GM12878 (cell line): ENCODE data around the gene NIP7. TPM values are rescaled to one million over a fixed set of nuclear protein-coding genes. Genes with fewer than 3 reads are reported as not detected.
A peak's percentile ranks its signal among the peaks of the same experiment; 100 is the strongest.

ENCODE experiments used
- ATAC-seq: fragments of 200-7000 bp; cut with Tn5 transposase; 3 replicates; pipeline ENCODE4 v1.9.1; 2020; ENCODE audit warnings: mild to moderate bottlenecking, moderate library complexity
- BruUV-seq: library from RNA; stranded (reverse); fragments of 400-500 nt; replicated peaks from 2 replicates; lab custom pipeline; 2021; lab: Mats Ljungman, UMichigan
- CTCF ChIA-PET: fragments of 300-600 bp; sonication (Branson Sonifier 250); formaldehyde crosslinking; extraction: SDS; loops from one replicate; lab custom pipeline; 2021; ENCODE audit warnings: inconsistent platforms; lab: Yijun Ruan, JAX
- POLR2A ChIA-PET: fragments of 350-600 bp; formaldehyde crosslinking; extraction: SDS; loops from one replicate; lab custom pipeline; 2021; ENCODE audit warnings: inconsistent platforms; lab: Charles Lee
- RAD21 ChIA-PET: fragments of 300-600 bp; sonication (Branson Sonifier 250); formaldehyde crosslinking; loops from one replicate; lab custom pipeline; 2023; ENCODE audit warnings: antibody characterized with exemption; ENCODE audit not compliant: unreplicated experiment; lab: Charles Lee
- SMC1A ChIA-PET: fragments of 300-600 bp; sonication (Branson Sonifier 250); formaldehyde crosslinking; loops from one replicate; lab custom pipeline; 2023; ENCODE audit not compliant: unreplicated experiment, uncharacterized antibody; lab: Charles Lee
- DNase-seq: peaks from one replicate; pipeline ENCODE4 v3.0.0-alpha.2; 2011; ENCODE audit warnings: low read depth, low spot score
- FAIRE-seq: peaks from 3 replicates; lab custom pipeline; 2011; peaks lifted over from hg19 to GRCh38; lab: Jason Lieb, UNC
- H2AFZ ChIP-seq: 2 replicates; pipeline ENCODE4 v1.6.0; 2011; ENCODE audit warnings: low read depth, low read length, control low read depth; ENCODE audit not compliant: control insufficient read depth
- H3K27ac ChIP-seq: 2 replicates; pipeline ENCODE4 v1.5.1; 2011; ENCODE audit warnings: control low read depth; ENCODE audit not compliant: control insufficient read depth, insufficient read depth
- H3K27me3 ChIP-seq, 2 experiments: replicated peaks in 1 of 2; 2 replicates each; pipeline versions ENCODE4 v1.6.0 to v1.6.1; 2011; ENCODE audit warnings: low read length in 1 of 2; ENCODE audit not compliant: control insufficient read depth in 2 of 2, insufficient read depth in 2 of 2
- H3K36me3 ChIP-seq, 2 experiments: 2 replicates each; pipeline ENCODE4 v1.5.1; 2011; ENCODE audit warnings: low read length in 1 of 2; ENCODE audit not compliant: control insufficient read depth in 2 of 2, insufficient read depth in 2 of 2
- H3K4me1 ChIP-seq: 2 replicates; pipeline ENCODE4 v1.6.1; 2011; ENCODE audit warnings: mild to moderate bottlenecking, low read length, moderate library complexity, mixed read lengths; ENCODE audit not compliant: control insufficient read depth, insufficient read depth
- H3K4me2 ChIP-seq: 2 replicates; pipeline ENCODE4 v1.6.0; 2011; ENCODE audit warnings: control low read depth; ENCODE audit not compliant: control insufficient read depth, insufficient read depth
- H3K4me3 ChIP-seq: fragments of 200-600 bp; sonication (generic); 2 replicates; pipeline ENCODE4 v1.5.1; 2016
- H3K79me2 ChIP-seq: 2 replicates; pipeline ENCODE4 v1.6.0; 2011; ENCODE audit warnings: low read length; ENCODE audit not compliant: control insufficient read depth, insufficient read depth
- H3K9ac ChIP-seq: 2 replicates; pipeline ENCODE4 v1.8.0; 2011; ENCODE audit warnings: low read length, control low read depth, mixed read lengths; ENCODE audit not compliant: control insufficient read depth, insufficient read depth
- H3K9me3 ChIP-seq: replicated peaks from 3 replicates; pipeline ENCODE4 v1.5.1; 2011; ENCODE audit warnings: mild to moderate bottlenecking, low read length; ENCODE audit not compliant: control insufficient read depth, insufficient read depth
- H4K20me1 ChIP-seq: 2 replicates; pipeline ENCODE4 v1.6.0; 2011; ENCODE audit not compliant: control insufficient read depth, insufficient read depth
- CHD2 ChIP-seq: IDR thresholded peaks from 2 replicates; pipeline ENCODE4 v1.6.1; 2011; ENCODE audit warnings: low read depth, low read length, improper control_type of control experiment, borderline replicate concordance
- E2F8 ChIP-seq: fragments of 450-650 bp; IDR thresholded peaks from 2 replicates; pipeline ENCODE4 v1.6.1; 2018; ENCODE audit warnings: mild to moderate bottlenecking, low read depth, moderate library complexity; ENCODE audit not compliant: partially characterized antibody
- POLR2AphosphoS5 ChIP-seq: IDR thresholded peaks from 2 replicates; pipeline ENCODE4 v1.6.1; 2011; ENCODE audit warnings: mild to moderate bottlenecking, low read length, inconsistent platforms
- WGBS: methylation state at CpG from one replicate; pipeline ENCODE4 v1.1.6; 2016; ENCODE audit warnings: low lambda C conversion rate; ENCODE audit not compliant: insufficient replicate concordance, insufficient coverage; ENCODE audit errors: missing lambda C conversion rate; 5-methylcytosine and 5-hydroxymethylcytosine counted together
- in situ Hi-C: fragments of 300-500 bp; cut with MboI; formaldehyde crosslinking; loops from 9 replicates; pipeline ENCODE4 v1.14.3; 2018; ENCODE audit warnings: mixed read lengths
- intact Hi-C: fragments of 100-400 bp; cut with micrococcal nuclease; formaldehyde crosslinking; loops from one replicate; pipeline ENCODE4 v1.14.2; 2022; ENCODE audit not compliant: unreplicated experiment
- polyA plus RNA-seq, 11 experiments: library from polyadenylated mRNA; depleted of rRNA in 4 of 11; unstranded in 6 of 11; stranded (reverse) in 5 of 11; fragments of >200 nt; fragmentation: Nextera tagmentation in 4 of 11; fragmentation: Illumina TruSeq in 1 of 11; extraction: Ambion mirVana in 4 of 11; extraction: Trizol in 1 of 11; gene quantifications; 1 replicate in 1 of 11; 2 replicates in 10 of 11; pipeline versions ENCODE4 v1.2.1 to v1.2.3, GENCODE V29; 2011 to 2016; ENCODE audit warnings: inconsistent platforms in 2 of 11, missing spikeins in 2 of 11, low read depth in 1 of 11
- total RNA-seq, 4 experiments: library from RNA; depleted of rRNA in 3 of 4; stranded (reverse); fragments of >200 nt in 3 of 4; fragmentation: Illumina TruSeq in 1 of 4; extraction: Trizol in 1 of 4; gene quantifications; 2 replicates each; pipeline versions ENCODE4 v1.2.1 to v1.2.3, GENCODE V29; 2013 to 2021

Gene NIP7
- total and polyA plus RNA-seq, 10 of the 15 experiments (the other 5 are each of a cell fraction or from before 2014, with no cell fraction given), result 18.8 to 62.9 (median 56.7) TPM

GRCh38 chr16:69378036-69378435 lies 38.5 kb downstream of the NIP7 start:
- in situ Hi-C loops, result no loop called here
- Histone ChIP-seq H2AFZ (no peak overlapping the region), H3K79me2 (peaks cover 9% of the 10 kb centered on the region), H3K36me3 (peaks cover 2 to 26% of the 10 kb centered on the region in 2 experiments; a peak in 2 of 4 replicates), H3K4me3 (no peak overlapping the region), H3K9ac (no peak overlapping the region), H3K27me3 (no peaks in the 10 kb centered on the region), H3K4me1 (peaks cover 9% of the 10 kb centered on the region), H3K27ac (no peak overlapping the region), H3K9me3 (no peaks in the 10 kb centered on the region), H3K4me2 (no peak overlapping the region), H4K20me1 (no peaks in the 10 kb centered on the region)
- no TSS peak for BruUV-seq
- ATAC-seq (no peak), DNase-seq (no peak), FAIRE-seq (no peak)
- intact Hi-C loops, result no loop called here
- 86% methylated on average over 1 of the region's 1 CpG for WGBS
- SMC1A ChIA-PET, result interaction anchor here (1.5 kb wide), 1 partner anchor 18 kb away, joined by 5 read pairs; no protein-coding TSS in a partner anchor
- RAD21 ChIA-PET, result no interaction called here
- CTCF ChIA-PET, result interaction anchor here (0.8 to 1.4 kb wide), 2 partner anchors 18 to 193 kb away, joined by 3 to 5 read pairs; no protein-coding TSS in a partner anchor
- TF ChIP-seq POLR2AphosphoS5, result 0 out of 2 replicates have a peak, but pooled peaks have one; percentile 21
- TF ChIP-seq CHD2, result no peak
- TF ChIP-seq E2F8, result no peak
- POLR2A ChIA-PET, result interaction anchor here (0.6 kb wide), 3 partner anchors 236 to 512 kb away, joined by 6 to 11 read pairs (median 9); no protein-coding TSS in a partner anchor
